Fibroblast of peridontal ligament (primary cell): ENCODE measurements around the gene FBN2.
"Not testable (repeated sequence)": the region's sequence is repeated elsewhere in the genome, so short reads cannot be mapped to it uniquely, and the experiment has no call there.

Experiments
- DNase-seq: peaks from one replicate; pipeline ENCODE4 v3.0.0-alpha.2; 2010; ENCODE audit errors: extremely low read depth

Gene FBN2

GRCh38 chr5:128426090-128426534 is 111.9 kb downstream of the FBN2 start:
- DNase-seq = no peak

GRCh38 chr5:128424646-128425045 is 113.4 kb downstream of the FBN2 start:
- no peak for DNase-seq

- no peak for DNase-seq
Observed at GRCh38 chr5:128422612-128423011, 115.4 kb downstream of the FBN2 start.

- no peak for DNase-seq
Observed at GRCh38 chr5:128414469-128414868, 123.6 kb downstream of the FBN2 start.

GRCh38 chr5:128413356-128413755 is 124.7 kb downstream of the FBN2 start:
- DNase-seq = peak; percentile 75

- DNase-seq = no peak
Observed at GRCh38 chr5:128412145-128412930, 125.7 kb downstream of the FBN2 start.

GRCh38 chr5:128409166-128409800 is 128.8 kb downstream of the FBN2 start:
- no peak for DNase-seq

- DNase-seq = peak; percentile 25
Observed at GRCh38 chr5:128408622-128409021, 129.4 kb downstream of the FBN2 start.

- no peak for DNase-seq
Observed at GRCh38 chr5:128407944-128408343, 130.1 kb downstream of the FBN2 start.

- no peak for DNase-seq
Observed at GRCh38 chr5:128406803-128407202, 131.2 kb downstream of the FBN2 start.

GRCh38 chr5:128405159-128405558 is 132.9 kb downstream of the FBN2 start:
- DNase-seq = no peak

GRCh38 chr5:128403333-128403732 is 134.7 kb downstream of the FBN2 start:
- no peak for DNase-seq

GRCh38 chr5:128402506-128402905 is 135.5 kb downstream of the FBN2 start:
- no peak for DNase-seq

- DNase-seq = not testable (repeated sequence)
Observed at GRCh38 chr5:128400766-128401165, 137.3 kb downstream of the FBN2 start.

- no peak for DNase-seq
Observed at GRCh38 chr5:128399111-128399510, 138.9 kb downstream of the FBN2 start.

GRCh38 chr5:128397876-128398275 is 140.2 kb downstream of the FBN2 start:
- no peak for DNase-seq

- no peak for DNase-seq
Observed at GRCh38 chr5:128395073-128395472, 143.0 kb downstream of the FBN2 start.

GRCh38 chr5:128384068-128384467 is 154.0 kb downstream of the FBN2 start:
- DNase-seq = no peak

GRCh38 chr5:128380337-128380736 is 157.7 kb downstream of the FBN2 start:
- peak; percentile 3 for DNase-seq

GRCh38 chr5:128378632-128379031 is 159.4 kb downstream of the FBN2 start:
- DNase-seq = peak; percentile 51

- DNase-seq = no peak
Observed at GRCh38 chr5:128378196-128378595, 159.8 kb downstream of the FBN2 start.

- DNase-seq = peak; percentile 43
Observed at GRCh38 chr5:128376577-128376976, 161.5 kb downstream of the FBN2 start.

- no peak for DNase-seq
Observed at GRCh38 chr5:128366147-128366546, 171.9 kb downstream of the FBN2 start.
